HG03565 (cell line): ENCODE results near the gene ZNF557.

Experiments
- ATAC-seq: cut with Tn5 transposase; IDR thresholded peaks from one replicate; pipeline ENCODE4 v1.9.1; 2021; ENCODE audit warnings: mild to moderate bottlenecking, moderate library complexity; ENCODE audit not compliant: unreplicated experiment

Gene ZNF557

GRCh38 chr19:7124782-7125181, 55.3 kb downstream of the ZNF557 start:
- ATAC-seq: no peak

- ATAC-seq: no peak
Observed at GRCh38 chr19:7125221-7125620, 55.7 kb downstream of the ZNF557 start.

- ATAC-seq: no peak
Observed at GRCh38 chr19:7126132-7126531, 56.6 kb downstream of the ZNF557 start.

GRCh38 chr19:7130043-7130442, 60.5 kb downstream of the ZNF557 start:
- ATAC-seq: no peak

- no peak for ATAC-seq
Observed at GRCh38 chr19:7132054-7132453, 62.6 kb downstream of the ZNF557 start.

- ATAC-seq: no peak
Observed at GRCh38 chr19:7137120-7137519, 67.6 kb downstream of the ZNF557 start.
